Kidney capillary endothelial cell (primary cell): ENCODE data around the gene AGBL2.
A peak's percentile ranks its signal among the peaks of the same experiment; 100 is the strongest.
"Not testable (repeated sequence)": the region's sequence is repeated elsewhere in the genome, so short reads cannot be mapped to it uniquely, and the experiment has no call there.

Source experiments
- DNase-seq: peaks from one replicate; pipeline ENCODE4 v3.0.0-alpha.2; 2018; ENCODE audit warnings: low spot score

The AGBL2 gene

GRCh38 chr11:47688991-47689390 lies 26.2 kb downstream of the AGBL2 start:
- no peak for DNase-seq

- no peak for DNase-seq
Observed at GRCh38 chr11:47688111-47688510, 27.1 kb downstream of the AGBL2 start.

GRCh38 chr11:47686704-47687103 lies 28.5 kb downstream of the AGBL2 start:
- DNase-seq, result not testable (repeated sequence)

- no peak for DNase-seq
Observed at GRCh38 chr11:47686151-47686550, 29.0 kb downstream of the AGBL2 start.

- DNase-seq, result no peak
Observed at GRCh38 chr11:47675851-47676250, 39.3 kb downstream of the AGBL2 start.

GRCh38 chr11:47672283-47672730 lies 42.9 kb downstream of the AGBL2 start:
- DNase-seq, result no peak

GRCh38 chr11:47669856-47670255 lies 45.3 kb downstream of the AGBL2 start:
- DNase-seq, result no peak

GRCh38 chr11:47668665-47669064 lies 46.5 kb downstream of the AGBL2 start:
- DNase-seq, result no peak

- no peak for DNase-seq
Observed at GRCh38 chr11:47667555-47667954, 47.6 kb downstream of the AGBL2 start.

GRCh38 chr11:47667135-47667534 lies 48.0 kb downstream of the AGBL2 start:
- no peak for DNase-seq

GRCh38 chr11:47664936-47665335 lies 50.2 kb downstream of the AGBL2 start:
- DNase-seq, result peak; percentile 26

- no peak for DNase-seq
Observed at GRCh38 chr11:47661245-47661644, 53.9 kb downstream of the AGBL2 start.

- DNase-seq, result no peak
Observed at GRCh38 chr11:47659276-47659675, 55.9 kb downstream of the AGBL2 start.

- no peak for DNase-seq
Observed at GRCh38 chr11:47656260-47656885, 58.8 kb downstream of the AGBL2 start.

- DNase-seq, result no peak
Observed at GRCh38 chr11:47651818-47652469, 63.2 kb downstream of the AGBL2 start.

- DNase-seq, result no peak
Observed at GRCh38 chr11:47649276-47649675, 65.9 kb downstream of the AGBL2 start.

GRCh38 chr11:47646019-47646418 lies 69.2 kb downstream of the AGBL2 start:
- no peak for DNase-seq

- no peak for DNase-seq
Observed at GRCh38 chr11:47645500-47645899, 69.7 kb downstream of the AGBL2 start.

- DNase-seq, result peak; percentile 97
Observed at GRCh38 chr11:47642099-47642855, 72.9 kb downstream of the AGBL2 start, which contains the start of gene MTCH2. Gene MTCH2, minus strand, starts transcription at chr11:47642559. Its CDS starts 94 bp downstream, at chr11:47642465.

GRCh38 chr11:47641600-47642098 lies 73.5 kb downstream of the AGBL2 start:
- peak; percentile 8 for DNase-seq

GRCh38 chr11:47640506-47640905 lies 74.7 kb downstream of the AGBL2 start:
- DNase-seq, result not testable (repeated sequence)

- DNase-seq, result not testable (repeated sequence)
Observed at GRCh38 chr11:47636331-47636730, 78.8 kb downstream of the AGBL2 start.

GRCh38 chr11:47631473-47631872 lies 83.7 kb downstream of the AGBL2 start:
- no peak for DNase-seq
